ENCODE measurements around the gene MAMSTR.

DNA sequence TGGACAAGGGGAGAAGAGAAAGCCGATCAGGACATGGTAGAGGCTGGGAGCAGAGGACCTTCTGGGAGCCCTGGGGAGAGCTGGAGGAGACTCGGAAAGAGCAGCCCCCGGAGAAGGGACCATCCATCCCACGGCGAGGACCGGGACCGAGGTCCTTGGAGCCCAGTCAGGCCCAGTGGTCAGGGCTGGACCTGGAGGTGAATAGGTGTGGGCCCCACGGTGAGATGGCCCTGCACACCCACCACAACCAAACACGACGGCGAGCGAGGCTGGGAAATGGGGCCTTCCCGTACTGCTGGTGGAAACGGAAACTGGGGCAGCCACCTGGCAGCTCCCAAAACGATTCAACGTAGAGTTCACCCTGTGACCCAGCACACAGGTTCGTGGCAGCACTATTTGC lies 43.0 kb downstream of the MAMSTR start:
- TF ChIP-seq, protein P1, sequence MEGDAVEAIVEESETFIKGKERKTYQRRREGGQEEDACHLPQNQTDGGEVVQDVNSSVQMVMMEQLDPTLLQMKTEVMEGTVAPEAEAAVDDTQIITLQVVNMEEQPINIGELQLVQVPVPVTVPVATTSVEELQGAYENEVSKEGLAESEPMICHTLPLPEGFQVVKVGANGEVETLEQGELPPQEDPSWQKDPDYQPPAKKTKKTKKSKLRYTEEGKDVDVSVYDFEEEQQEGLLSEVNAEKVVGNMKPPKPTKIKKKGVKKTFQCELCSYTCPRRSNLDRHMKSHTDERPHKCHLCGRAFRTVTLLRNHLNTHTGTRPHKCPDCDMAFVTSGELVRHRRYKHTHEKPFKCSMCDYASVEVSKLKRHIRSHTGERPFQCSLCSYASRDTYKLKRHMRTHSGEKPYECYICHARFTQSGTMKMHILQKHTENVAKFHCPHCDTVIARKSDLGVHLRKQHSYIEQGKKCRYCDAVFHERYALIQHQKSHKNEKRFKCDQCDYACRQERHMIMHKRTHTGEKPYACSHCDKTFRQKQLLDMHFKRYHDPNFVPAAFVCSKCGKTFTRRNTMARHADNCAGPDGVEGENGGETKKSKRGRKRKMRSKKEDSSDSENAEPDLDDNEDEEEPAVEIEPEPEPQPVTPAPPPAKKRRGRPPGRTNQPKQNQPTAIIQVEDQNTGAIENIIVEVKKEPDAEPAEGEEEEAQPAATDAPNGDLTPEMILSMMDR (conservative IDR thresholded peaks at IDR 0.05; ENCODE audit: low read depth, low read length), result no peak
- no peak for TF ChIP-seq EZH2 (IDR thresholded peaks at IDR 0.05; ENCODE audit: low read length, unreplicated experiment)
- no peak for TF ChIP-seq EZH2phosphoT487 (IDR thresholded peaks at IDR 0.05; ENCODE audit: borderline replicate concordance, low read length)

Data from PC-3 (cell line).